BE2C (cell line): ENCODE measurements around the gene PHRF1.

Source experiments
- DNase-seq: peaks from one replicate; pipeline ENCODE4 v3.0.0-alpha.2; 2020
- H3K27me3 ChIP-seq: fragments of 250-450 bp; sonication (Bioruptor Pico); 2 replicates; pipeline ENCODE4 v1.5.1; 2020; ENCODE audit warnings: mild to moderate bottlenecking
- H3K36me3 ChIP-seq: fragments of 250-450 bp; sonication (Bioruptor Pico); 2 replicates; pipeline ENCODE4 v1.5.1; 2020; ENCODE audit warnings: mild to moderate bottlenecking
- H3K4me1 ChIP-seq: fragments of 250-450 bp; sonication (Bioruptor Pico); 2 replicates; pipeline ENCODE4 v1.5.1; 2020
- H3K4me3 ChIP-seq: 2 replicates; pipeline ENCODE4 v1.5.1; 2011; ENCODE audit warnings: low read depth, low read length
- H3K9me3 ChIP-seq: fragments of 250-450 bp; sonication (Bioruptor Pico); 2 replicates; pipeline ENCODE4 v1.5.1; 2020
- CTCF ChIP-seq: IDR thresholded peaks from 2 replicates; pipeline ENCODE4 v1.5.1; 2012; ENCODE audit warnings: mild to moderate bottlenecking, low read depth, low read length

PHRF1 gene

GRCh38 chr11:577611-577894 is 1.3 kb downstream of the PHRF1 start:
- DNase-seq: no peak
- no peaks in the 10 kb centered on the region for H3K9me3 ChIP-seq
- H3K4me1 ChIP-seq: no peaks in the 10 kb centered on the region
- H3K4me3 ChIP-seq: peak overlapping the region; percentile 86
- no peaks in the 10 kb centered on the region; the same call in 1 of the 2 replicates for H3K27me3 ChIP-seq
- H3K36me3 ChIP-seq: no peaks in the 10 kb centered on the region
- TF ChIP-seq CTCF: no peak

DNA sequence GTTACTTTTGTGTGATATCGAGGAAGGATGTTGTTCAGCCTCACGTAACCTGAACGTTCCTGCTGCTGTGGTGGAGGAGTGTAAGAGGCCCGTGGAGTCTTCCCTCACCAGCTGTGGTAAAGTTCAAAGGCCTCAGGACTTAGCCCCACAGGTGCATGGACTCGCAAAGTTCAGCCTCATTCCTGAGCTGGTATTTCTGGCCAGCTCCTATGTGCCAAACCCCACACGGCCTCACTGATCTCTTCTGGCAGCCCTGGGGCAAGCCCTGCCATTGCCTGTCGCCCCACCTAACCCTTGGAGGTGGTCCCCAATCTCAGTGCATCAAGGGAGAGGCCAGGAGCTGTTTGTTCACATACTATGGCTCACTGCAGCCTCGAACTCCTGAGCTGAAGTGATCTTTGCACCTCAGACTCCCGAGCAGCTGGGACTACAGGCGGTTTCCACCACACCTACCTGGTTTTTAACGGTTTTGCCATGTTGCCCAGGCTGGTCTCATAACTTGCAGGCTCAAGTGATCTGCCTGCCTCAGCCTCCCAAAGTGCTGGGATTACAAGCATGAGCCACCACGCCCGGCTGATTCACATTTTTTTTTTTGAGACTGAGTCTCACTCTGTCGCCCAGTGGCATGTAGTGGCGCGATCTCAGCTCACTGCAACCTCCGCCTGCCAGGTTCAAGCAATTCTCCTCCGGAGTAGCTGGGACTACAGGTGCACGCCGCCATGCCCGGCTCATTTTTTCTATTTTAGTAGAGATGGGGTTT is 2.2 kb downstream of the PHRF1 start:
- DNase-seq: no peak
- H3K27me3 ChIP-seq: no peaks in the 10 kb centered on the region; the same call in 1 of the 2 replicates
- H3K36me3 ChIP-seq: 0 out of 2 replicates have a peak, but pooled peaks cover 1% of the 10 kb centered on the region
- no peaks in the 10 kb centered on the region for H3K9me3 ChIP-seq
- H3K4me1 ChIP-seq: no peaks in the 10 kb centered on the region
- H3K4me3 ChIP-seq: peak overlapping the region; percentile 86; the same call in 1 of the 2 replicates
- TF ChIP-seq CTCF: no peak

DNA sequence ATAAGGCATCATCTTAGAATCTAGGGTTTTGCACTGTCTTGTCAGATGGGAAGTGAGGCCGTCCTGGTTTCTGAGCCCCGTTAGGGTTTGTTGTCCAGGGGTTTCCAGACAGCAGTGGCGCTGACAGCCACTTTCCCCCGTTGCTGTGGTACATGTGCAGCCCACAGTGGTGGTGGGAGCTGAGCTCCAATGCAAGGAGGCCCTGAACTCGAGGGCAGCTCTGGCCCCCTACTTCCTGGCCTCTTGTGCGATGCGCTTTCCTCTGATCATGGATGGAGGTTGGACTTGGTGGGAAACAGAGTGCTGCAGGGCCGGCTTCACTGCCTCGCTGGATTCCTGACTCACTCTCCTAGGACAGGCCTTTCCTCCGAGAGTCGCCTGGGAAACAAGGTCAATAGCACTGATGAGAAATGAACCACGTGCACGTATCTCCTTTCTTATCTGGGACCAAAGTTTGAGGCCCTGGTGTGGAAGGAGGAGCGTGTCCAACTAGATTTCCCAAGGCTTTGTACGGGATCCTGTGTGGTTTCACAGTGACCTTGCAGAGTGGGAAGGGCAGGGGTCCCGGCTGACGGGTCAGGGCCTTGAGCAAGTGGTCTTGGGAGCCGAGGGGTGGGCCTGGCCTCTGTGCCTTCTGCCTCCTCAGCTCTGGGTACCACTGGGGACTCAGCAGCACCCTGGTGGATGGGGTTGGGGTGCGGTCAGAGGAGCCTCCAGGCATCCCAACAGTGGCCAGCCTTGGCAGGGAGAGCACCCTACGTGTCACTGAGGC is 3.7 kb downstream of the PHRF1 start:
- no peak for DNase-seq
- H3K4me3 ChIP-seq: no peak overlapping the region
- no peaks in the 10 kb centered on the region for H3K9me3 ChIP-seq
- H3K27me3 ChIP-seq: no peaks in the 10 kb centered on the region; the same call in 1 of the 2 replicates
- H3K4me1 ChIP-seq: no peaks in the 10 kb centered on the region
- H3K36me3 ChIP-seq: 0 out of 2 replicates have a peak, but pooled peaks cover 6% of the 10 kb centered on the region
- no peak for TF ChIP-seq CTCF

DNA sequence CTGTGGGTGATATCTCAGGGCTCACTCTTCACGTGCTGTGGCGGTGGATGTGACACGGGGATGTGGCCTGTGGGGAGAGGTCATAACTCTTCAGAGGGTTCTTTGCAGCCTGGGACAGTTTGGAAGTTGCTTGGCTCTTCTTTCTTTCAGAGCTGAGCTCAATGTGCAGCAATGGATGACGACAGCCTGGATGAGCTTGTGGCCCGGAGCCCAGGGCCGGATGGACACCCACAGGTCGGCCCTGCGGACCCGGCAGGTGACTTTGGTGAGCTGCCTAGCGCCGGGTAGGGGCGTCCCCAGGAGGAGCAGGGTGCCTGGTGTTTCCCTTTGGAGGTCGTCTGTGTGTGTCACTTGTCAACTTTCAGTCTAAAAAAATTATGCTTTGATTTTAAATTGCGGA is 5.1 kb downstream of the PHRF1 start:
- peaks cover 6% of the 10 kb centered on the region; the same call in 1 of the 2 replicates for H3K36me3 ChIP-seq
- no peak overlapping the region for H3K4me3 ChIP-seq

DNA sequence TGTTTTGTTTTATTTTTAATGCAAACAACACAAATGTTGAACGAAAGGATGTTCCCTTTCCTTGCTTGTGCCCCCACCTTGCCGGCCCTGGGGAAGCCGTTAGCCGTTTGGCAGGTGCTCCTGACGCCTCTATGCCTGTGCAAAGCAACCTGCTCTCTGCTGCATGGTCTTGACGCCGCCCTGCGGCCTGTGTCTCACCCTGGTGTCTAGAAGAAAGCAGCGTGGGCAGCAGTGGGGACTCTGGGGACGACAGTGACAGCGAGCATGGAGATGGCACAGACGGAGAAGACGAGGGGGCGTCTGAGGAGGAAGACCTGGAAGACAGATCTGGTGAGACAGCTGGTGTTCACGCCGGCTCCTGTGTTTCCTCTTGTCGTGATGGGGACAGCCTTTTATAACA is 5.5 kb downstream of the PHRF1 start:
- no peaks in the 10 kb centered on the region for H3K9me3 ChIP-seq
- DNase-seq: no peak
- no peaks in the 10 kb centered on the region for H3K27me3 ChIP-seq
- H3K4me1 ChIP-seq: no peaks in the 10 kb centered on the region
- no peak overlapping the region for H3K4me3 ChIP-seq
- no peak for TF ChIP-seq CTCF
- peaks cover 6% of the 10 kb centered on the region; the same call in 1 of the 2 replicates for H3K36me3 ChIP-seq

More for the DNA sequence above, 5.1 kb downstream of the PHRF1 start:
- TF ChIP-seq CTCF: no peak
- Histone ChIP-seq H3K9me3 (no peaks in the 10 kb centered on the region), H3K4me1 (no peaks in the 10 kb centered on the region), H3K27me3 (no peaks in the 10 kb centered on the region)
- no peak for DNase-seq

- no peaks in the 10 kb centered on the region for H3K27me3 ChIP-seq
- DNase-seq: no peak
- no peaks in the 10 kb centered on the region for H3K9me3 ChIP-seq
- H3K4me3 ChIP-seq: no peak overlapping the region
- no peaks in the 10 kb centered on the region for H3K4me1 ChIP-seq
- H3K36me3 ChIP-seq: peaks cover 6% of the 10 kb centered on the region; the same call in 1 of the 2 replicates
- no peak for TF ChIP-seq CTCF
These were observed 8.0 kb downstream of the PHRF1 start for GRCh38 chr11:584287-584686.
